G401.6 (cell line): Measurements from ENCODE around the gene HSD17B3.
"Not testable (repeated sequence)": the region's sequence is repeated elsewhere in the genome, so short reads cannot be mapped to it uniquely, and the experiment has no call there.

Experiments
- FAIRE-seq: peaks from 2 replicates; lab custom pipeline; 2012; peaks lifted over from hg19 to GRCh38; lab: Jason Lieb, UNC

The HSD17B3 gene

DNA sequence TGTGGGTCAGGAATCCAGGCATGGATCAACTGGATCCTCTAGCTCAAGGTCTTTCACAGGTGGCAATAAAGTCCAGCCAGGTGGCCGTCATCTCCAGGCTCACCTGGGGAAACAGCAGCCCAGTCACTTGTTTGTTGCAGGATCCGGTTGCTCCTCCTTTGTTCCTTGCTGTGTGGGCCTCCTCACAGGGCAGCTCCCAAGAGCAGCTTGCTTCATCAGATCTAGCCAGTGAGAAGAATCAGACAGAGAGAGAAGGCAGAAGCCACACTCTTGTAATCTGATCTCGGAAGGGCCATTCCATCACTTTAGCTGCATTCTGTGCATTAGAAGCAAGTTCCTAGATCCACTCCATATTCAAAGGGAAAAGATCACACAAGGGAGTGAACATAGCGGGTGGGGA, 3.2 kb upstream of the HSD17B3 start:
- no peak for FAIRE-seq

DNA sequence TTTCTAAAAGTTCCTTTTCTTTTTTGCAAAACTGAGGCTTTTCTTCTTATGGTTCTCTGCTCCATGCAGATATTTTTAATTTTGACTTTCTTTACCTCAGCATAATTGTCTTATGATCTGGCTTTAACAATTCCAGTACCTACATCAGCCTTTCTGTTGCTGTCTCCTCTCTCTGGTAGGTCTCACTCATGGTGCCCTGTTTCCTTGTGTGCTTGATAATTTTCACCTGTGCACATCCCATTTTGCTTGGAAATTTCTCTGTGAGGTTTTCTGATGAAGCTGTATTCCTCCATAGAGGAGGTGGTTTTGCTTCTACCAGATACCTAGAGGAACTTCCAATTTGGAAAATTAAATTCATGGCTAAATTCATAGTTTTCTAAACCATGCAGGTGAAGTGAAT, 2.3 kb upstream of the HSD17B3 start:
- FAIRE-seq, result no peak

DNA sequence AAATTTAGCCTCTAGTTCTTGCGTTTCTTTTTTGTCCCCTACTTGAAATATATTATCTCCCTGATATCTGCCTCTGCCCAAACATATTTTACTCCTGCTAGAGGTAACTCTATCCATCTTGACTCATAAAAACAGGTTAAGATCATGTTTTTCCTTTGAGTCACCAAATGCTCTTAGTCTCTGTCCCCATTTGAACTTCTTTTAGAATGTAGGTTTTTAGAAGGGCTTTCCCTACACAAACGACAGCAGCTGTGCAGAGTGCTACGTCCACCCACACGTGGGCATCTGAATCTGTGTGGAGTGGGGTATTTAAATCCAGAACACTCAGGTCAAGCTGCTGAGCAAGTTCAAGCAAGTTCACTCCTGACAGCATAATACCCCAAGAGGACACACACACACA, 2.2 kb downstream of the HSD17B3 start:
- no peak for FAIRE-seq

DNA sequence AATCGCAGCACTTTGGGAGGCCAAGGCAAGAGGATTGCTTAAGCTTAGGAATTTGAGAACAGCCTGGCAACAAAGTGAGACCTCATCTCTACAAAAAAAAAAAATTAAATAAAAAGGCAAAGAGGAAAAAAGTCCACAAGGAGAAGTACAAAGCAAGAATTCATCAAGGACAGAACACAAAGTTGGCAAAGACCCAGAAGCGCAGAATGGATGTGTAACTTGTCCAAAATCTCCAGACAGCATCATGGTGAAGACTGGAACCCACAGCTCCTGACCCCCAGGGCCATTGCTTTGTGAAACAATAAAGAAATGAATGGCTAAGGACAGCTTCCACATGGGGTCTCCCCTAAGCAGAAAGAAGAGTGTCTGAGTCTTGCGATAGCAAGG, 7.8 kb downstream of the HSD17B3 start:
- FAIRE-seq, result no peak

DNA sequence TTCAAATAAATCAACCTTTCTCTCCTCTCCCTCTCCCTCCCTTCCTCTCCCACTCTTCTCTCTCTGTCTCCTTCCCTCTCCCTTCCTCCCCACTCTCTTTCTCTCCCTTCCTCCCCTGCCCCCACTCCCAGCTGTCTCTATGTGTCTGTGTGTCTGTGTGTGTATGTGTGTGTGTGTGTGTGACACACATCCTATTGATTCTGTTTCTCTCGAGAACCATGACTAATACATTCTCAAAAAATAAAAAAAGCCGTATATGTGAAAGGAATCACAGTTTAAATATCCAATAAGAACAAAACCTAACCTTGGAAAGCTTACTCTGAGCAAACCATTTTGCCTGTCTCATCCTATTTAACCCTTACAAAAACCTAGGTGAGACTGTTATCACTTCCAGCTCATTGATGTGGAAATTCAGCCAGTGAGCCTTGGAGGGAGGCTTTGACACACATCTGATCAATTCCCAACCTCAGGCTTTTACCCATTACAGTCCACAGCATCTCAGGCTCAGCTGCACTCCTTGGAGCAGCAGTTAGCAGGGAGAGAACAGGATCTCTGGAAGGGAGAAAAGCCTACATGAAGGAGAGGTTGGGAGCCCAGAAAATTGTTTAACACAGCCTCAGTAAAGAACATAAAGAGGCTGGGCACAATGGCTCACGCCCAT, 8.3 kb downstream of the HSD17B3 start:
- FAIRE-seq, result no peak

DNA sequence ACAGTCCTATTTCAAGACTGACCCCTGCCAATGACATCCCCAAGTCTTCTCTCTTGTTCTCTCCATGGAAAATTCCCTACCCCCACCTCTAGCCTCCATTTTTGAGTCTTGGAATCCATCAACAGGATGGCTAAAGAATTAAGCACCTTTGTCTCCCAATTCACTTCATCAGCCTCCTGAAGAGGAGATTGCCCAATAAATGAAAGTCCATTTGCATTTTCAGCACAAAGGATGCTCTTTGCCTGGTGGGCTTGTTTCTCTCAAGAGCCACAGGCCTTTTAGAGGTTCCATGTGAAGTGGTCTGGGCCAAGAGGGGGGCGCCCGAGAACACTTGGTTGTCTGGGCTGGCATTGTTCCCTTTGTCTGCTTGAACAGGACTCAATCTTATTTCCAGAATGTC, 12.6 kb downstream of the HSD17B3 start:
- no peak for FAIRE-seq

DNA sequence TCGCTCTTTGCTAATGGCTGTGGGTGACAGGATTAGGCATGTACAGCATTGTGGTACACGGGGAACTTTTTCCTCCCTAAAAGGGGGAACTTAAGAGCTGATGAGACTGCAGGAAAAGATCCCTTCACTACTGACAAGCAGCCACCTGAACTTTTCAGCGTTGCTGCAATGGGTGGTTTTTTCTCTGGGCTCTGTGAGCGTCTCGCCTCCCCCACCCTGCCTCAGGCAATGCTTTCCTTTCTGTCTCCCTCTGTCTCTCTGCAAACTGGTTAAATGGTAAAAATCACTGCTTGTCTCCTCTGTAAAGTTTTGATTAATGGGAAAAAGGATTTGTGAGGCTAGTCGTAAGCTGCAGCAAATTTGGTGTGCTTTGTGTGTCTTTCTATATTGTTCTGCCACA, 20.3 kb downstream of the HSD17B3 start:
- no peak for FAIRE-seq

DNA sequence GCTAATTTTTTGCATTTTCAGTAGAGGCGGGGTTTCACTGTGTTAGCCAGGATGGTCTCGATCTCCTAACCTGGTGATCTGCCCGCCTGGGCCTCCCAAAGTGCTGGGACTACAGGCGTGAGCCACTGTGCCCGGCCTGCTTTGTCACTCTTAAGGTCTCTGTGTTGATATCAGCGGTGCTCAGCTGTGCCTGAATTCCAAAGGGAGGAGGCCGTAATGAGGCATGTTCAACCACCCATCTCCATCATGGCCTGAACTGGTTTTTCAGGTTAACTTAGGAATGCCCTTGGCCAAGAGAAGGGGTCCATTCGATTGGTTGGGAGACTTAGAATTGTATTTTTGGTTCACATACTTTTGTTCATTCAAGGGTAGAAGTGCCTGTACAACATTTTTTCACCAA, 22.0 kb downstream of the HSD17B3 start:
- no peak for FAIRE-seq

DNA sequence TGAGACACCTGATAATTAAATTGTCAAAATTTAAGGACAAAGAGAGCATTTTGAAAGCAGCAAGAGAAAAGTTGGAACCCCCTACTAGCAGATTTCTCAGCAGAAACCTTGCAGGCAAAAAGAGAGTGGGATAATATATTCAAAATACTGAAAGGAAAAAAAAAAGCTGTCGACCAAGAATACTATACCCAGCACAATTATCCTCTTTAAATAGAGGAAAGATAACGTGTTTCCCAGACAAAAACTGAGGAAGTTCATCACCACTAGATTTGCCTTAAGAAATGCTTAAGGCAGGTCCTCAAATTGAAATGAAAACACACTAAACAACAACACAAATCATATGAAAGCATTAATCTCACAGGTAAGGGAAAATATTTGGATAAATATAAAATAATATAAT, 27.0 kb downstream of the HSD17B3 start:
- no peak for FAIRE-seq

DNA sequence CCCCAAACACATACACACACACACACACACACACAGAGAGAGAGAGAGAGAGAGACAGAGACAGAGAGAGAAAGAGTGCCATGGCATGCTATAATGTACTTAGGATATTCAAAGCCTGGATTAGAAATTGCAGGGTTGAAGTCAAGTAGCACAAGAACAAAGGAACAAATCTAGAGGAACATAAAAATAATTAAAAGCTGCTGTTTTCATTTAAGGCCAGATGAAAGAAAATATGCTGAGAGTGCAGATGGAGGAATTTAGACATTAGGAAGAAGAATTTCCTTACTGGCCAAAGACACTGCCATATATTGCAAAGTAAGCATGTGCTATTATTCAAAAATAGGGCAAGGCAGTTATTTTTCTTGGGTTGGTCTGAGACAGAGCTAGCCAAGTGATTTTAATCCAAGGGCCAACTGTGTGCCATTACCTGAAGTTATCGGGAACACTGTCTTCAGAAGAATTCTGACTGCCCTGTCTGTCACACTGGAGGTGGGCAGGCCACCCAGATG, 31.7 kb downstream of the HSD17B3 start:
- no peak for FAIRE-seq

DNA sequence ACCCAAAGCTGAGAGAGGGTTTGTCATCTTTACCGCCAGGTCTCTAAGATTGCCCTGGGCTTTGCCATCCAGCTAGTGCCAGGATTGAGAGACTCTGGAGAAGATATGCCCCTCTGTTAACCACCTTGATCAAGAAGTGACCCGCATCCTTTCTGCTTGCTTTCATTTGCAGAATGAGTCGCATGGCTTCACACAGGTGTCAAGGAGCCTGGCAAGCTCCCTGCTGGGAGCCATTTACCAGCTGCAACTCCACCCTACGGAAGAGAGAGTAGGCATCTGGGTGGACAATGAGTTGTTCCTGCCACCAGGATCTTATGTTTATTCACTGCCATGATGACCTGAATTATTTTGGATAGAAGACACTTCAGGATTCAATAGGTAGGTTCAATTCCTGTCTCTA, 43.0 kb downstream of the HSD17B3 start:
- no peak for FAIRE-seq

DNA sequence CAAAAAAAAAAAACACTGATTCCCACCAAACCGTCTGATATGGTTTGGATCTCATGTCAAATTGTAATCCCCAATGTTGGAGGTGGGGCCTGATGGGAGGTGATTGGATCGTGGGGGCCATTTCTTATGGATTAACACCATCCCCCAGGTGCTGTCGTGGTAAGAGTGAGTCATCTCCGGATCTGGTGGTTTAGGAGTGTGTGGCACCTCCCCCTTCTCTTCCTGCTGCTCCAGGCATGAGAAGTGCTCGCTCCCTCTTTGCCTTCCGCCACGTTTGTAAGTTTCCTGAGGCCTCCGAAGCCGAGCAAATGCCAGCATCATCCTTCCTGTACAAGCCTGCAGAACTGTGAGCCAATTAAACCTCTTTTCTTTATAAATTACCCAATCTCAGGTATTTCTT, 45.2 kb downstream of the HSD17B3 start:
- FAIRE-seq, result no peak

DNA sequence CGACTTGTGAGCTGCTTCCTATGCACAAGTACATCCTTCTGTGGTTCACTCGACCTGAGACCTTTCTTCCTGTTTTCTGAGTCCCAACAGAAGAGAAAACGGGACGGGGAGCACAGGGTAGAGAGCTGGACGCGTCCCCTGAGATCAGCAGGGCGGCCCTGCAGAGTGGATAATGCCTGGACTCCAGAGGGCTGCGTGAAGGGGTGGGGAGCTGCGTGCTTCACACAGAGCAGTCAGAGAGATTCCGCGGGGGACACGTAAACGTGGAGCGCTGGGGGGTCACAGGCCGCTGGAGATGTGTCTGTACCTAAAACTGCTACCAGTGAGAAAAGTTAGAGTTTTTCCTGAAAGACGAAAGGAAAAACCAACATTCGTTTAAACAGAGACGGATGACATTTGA, 46.3 kb downstream of the HSD17B3 start:
- no peak for FAIRE-seq

DNA sequence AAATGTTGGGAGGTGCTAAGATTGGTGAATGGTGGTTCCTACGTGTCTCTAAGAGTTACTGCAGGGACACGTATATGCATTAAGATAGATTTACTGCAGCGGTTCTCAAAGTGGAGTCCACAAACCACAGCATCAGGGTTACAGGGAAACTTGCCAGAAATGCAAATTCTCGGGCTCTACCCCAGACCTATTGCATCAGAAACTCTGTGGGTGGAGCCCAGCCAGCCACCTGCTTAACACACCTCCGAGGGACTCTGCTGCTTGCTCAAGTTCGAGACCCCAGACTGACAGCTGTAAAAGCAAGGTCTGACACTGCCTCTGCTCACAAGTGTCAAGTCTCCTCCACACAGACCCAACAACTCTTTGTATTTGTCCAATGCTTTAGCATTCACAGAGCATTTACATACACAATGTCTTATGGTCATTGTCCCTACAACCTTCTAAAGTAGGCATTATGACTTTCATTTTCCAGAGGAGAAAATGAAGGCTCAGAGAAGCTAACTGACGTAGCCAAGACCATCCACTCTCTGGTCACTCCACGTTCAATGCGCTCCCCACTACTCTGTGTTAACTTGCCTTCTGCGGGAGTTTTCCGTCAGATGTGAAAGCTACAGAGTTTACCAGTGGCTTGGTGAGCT, 48.8 kb downstream of the HSD17B3 start:
- no peak for FAIRE-seq

DNA sequence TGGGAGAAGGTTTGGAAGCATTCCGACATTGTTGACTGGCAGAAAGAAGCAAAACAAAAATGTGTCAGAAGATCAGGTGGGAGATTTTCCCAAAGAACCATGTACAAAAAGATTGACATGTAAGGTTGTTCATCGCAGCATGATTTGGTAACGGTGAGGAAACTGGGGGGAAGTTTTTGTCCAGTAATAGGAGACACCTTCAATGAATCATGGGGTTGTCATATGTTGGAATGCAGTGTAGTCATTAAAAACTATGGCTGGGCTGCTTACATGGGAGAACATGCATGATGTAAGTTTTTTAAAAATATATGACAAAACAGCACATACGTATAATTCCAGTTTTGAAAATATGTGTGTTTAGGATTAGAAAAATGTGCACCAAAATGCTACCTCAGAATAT, 50.5 kb downstream of the HSD17B3 start:
- FAIRE-seq, result no peak

DNA sequence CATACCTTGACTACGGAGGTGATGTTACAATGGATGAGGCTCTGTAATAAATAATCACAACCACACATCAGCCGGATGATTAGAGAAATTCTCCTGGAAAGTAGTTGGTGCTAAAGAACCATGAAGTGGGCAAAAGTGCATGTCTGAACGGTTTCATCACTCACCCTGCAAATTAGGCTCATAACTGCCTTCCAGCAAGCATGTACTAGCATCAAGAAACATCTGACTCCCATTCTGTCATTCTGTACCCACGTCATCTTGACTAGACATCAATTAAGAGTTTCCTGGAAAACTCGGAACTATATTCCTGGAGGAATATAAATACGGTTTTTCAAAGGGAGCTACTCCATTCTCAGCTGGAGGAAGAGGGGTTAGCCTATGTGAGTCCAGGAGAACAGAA, 52.2 kb downstream of the HSD17B3 start:
- no peak for FAIRE-seq

DNA sequence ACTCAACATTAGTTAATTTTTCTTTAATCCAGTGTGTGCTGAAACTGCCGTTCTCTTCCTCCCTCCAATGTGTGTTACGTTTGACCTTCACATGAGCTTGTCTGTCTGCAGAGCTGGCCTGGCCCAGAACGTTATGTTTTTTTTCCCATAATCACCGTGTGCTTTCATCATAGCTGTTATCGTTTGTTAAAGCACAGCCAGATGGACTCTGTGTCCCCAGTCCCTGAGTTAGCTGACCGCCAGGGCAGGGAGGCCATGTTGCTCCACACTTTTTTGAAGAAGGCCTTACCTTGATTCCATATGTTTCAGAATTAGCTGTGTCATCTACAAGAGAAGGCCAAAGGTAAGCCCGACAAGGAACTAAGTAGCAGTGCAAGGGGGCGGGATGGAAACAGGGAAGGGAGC, 55.7 kb downstream of the HSD17B3 start:
- no peak for FAIRE-seq

DNA sequence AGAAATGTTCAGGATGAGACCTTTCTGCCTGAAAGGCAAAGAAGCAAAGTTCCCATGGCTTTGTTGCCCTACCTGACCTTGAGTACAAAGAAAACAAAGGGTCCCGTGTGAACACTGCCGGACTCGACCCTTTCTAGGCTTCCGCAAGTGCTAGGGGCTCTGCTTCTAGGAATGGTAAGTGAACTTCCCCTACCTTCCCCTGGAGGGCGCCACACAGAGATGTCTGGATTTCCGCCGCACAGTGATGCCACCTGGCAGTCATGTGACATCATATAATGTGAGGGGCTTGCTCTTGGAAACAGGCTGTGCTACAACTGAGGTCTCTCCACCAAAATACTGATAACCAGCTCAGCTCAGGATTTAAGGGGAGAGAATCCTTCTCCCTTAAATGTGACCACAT, 56.6 kb downstream of the HSD17B3 start:
- FAIRE-seq, result no peak

DNA sequence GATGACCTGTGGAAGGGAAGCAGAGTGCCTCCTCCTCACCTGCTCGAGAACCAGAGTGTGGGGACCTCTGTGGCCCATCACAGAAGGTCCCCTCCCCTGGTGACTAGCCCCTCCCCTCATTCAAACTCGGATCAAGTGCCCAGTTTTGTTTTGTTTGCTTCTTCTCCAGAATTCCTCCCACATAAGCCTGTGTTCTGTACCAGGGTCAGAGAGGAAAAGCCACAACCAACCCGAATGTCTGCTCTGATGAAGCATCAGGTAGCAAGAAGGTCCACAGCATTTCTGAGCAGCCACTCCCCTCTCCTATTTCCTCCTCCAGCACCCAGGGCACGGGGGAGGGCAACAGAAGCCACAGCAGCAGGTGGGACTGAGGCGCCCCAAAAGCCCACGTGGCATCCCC, 58.2 kb downstream of the HSD17B3 start:
- no peak for FAIRE-seq

DNA sequence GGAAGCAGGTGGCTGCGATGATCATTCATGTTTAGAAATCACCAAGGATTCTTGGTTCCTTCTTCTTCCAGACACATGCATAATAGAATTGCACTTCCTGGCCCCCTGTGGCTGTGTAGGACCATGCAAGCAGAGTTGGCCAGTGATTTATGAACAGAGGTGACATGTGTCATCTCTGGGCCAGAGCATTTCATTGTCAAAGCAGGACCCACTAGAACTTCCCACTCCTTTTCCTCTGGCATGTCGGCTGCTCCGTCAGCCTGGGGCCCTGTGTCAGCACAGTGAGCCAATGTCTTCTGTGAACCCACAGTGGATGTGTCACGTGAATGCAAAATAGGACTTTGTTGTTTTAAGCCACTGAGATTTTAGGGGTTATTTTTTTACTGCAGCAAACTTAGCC, 59.2 kb downstream of the HSD17B3 start:
- no peak for FAIRE-seq

DNA sequence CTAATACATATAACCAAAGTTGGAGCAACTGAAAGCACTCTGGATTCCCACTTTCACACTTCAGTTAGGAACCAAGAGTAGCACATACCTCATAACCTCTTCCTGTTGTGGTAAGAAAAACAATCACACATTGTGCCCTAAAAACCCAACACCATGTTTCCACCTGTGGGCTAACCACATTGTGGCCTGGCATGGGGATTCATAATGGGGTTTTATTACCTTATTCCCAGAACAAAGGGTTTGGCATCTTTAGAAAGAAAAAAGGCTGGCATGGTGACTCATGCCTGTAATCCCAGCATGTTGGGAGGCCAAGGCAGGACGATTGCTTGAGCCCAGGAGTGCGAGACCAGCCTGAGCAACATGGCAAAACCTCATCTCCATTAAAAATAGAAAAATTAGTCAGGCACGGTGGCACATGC, 60.6 kb downstream of the HSD17B3 start:
- no peak for FAIRE-seq

DNA sequence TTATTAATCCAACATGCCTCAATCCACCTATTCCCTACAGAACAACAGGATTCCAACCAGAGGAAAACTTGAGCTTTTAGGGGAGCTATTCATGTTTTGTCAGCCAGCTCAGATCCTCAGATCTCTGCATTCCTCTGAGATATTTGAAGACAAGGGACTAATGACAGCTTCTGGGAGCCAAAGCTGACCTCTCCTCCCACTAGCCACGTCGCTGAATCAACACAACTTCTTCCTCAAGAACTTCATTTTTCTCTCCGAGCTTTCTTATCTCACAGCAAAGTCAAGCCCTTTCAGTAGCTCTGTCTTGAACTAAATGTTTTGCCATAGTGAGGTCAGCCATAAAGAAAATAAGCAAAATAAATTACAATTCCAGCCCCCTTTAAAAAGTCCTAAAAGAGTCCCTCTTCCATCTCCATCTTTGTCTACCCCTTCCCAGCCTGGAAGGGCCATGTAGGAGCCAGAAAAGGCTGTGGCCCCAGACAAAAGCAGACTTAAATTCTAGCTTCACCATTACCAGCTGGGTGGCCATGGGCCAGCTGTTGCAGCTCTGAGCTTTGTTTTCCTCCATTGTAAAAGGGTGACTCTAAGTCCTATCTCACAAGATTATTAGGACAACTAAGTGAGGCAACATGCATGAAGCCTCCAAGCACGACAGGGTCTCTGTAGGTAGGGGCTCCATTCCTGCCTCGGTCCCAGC, 65.0 kb downstream of the HSD17B3 start:
- no peak for FAIRE-seq

DNA sequence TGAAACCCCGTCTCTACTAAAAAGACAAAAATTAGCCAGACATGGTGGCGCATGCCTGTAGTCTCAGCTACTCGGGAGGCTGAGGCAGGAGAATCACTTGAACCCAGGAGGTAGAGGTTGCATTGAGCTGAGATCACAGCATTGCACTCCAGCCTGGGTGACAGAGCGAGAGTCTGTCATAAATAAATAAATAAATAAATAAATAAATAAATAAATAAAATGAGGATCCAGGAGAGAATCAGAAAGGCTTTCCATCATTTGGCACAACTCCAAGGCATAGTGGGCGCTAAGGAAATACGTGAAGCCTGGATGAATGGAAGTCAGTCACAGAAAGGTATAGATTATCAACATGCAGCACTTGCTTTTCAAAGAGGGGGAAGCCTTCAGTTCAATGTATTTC, 65.6 kb downstream of the HSD17B3 start:
- not testable (repeated sequence) for FAIRE-seq
